GM21381 (cell line): ENCODE data around the gene NPAS3.

Experiments used
- ATAC-seq: cut with Tn5 transposase; IDR thresholded peaks from one replicate; pipeline ENCODE4 v1.9.1; 2021; ENCODE audit warnings: mild to moderate bottlenecking, moderate library complexity; ENCODE audit not compliant: unreplicated experiment

The NPAS3 gene

GRCh38 chr14:33652566-33653307 is 714.1 kb downstream of the NPAS3 start:
- ATAC-seq, result no peak

- ATAC-seq, result no peak
These were observed 714.6 kb downstream of the NPAS3 start for GRCh38 chr14:33653308-33653695.

- ATAC-seq, result no peak
These were observed 716.7 kb downstream of the NPAS3 start for GRCh38 chr14:33655421-33655820.

- ATAC-seq, result no peak
These were observed 718.8 kb downstream of the NPAS3 start for GRCh38 chr14:33657476-33657875.

GRCh38 chr14:33660248-33660647 is 721.6 kb downstream of the NPAS3 start:
- no peak for ATAC-seq

- no peak for ATAC-seq
These were observed 722.4 kb downstream of the NPAS3 start for GRCh38 chr14:33661101-33661500.

GRCh38 chr14:33668066-33668465 is 729.4 kb downstream of the NPAS3 start:
- no peak for ATAC-seq

GRCh38 chr14:33669111-33669510 is 730.4 kb downstream of the NPAS3 start:
- ATAC-seq, result no peak

- no peak for ATAC-seq
These were observed 731.6 kb downstream of the NPAS3 start for GRCh38 chr14:33670235-33670634.

- no peak for ATAC-seq
These were observed 732.9 kb downstream of the NPAS3 start for GRCh38 chr14:33671556-33671955.

GRCh38 chr14:33674927-33675326 is 736.2 kb downstream of the NPAS3 start:
- no peak for ATAC-seq

GRCh38 chr14:33675415-33676130 is 736.9 kb downstream of the NPAS3 start:
- no peak for ATAC-seq

- no peak for ATAC-seq
These were observed 737.5 kb downstream of the NPAS3 start for GRCh38 chr14:33676135-33676566.

- no peak for ATAC-seq
These were observed 738.2 kb downstream of the NPAS3 start for GRCh38 chr14:33676891-33677290.

GRCh38 chr14:33678005-33678404 is 739.3 kb downstream of the NPAS3 start:
- no peak for ATAC-seq

- no peak for ATAC-seq
These were observed 740.3 kb downstream of the NPAS3 start for GRCh38 chr14:33679025-33679424.

- no peak for ATAC-seq
These were observed 741.0 kb downstream of the NPAS3 start for GRCh38 chr14:33679461-33680225.

- ATAC-seq, result no peak
These were observed 742.2 kb downstream of the NPAS3 start for GRCh38 chr14:33680873-33681272.

- ATAC-seq, result no peak
These were observed 744.1 kb downstream of the NPAS3 start for GRCh38 chr14:33682760-33683159.

GRCh38 chr14:33685026-33685425 is 746.3 kb downstream of the NPAS3 start:
- ATAC-seq, result no peak

GRCh38 chr14:33685698-33686097 is 747.0 kb downstream of the NPAS3 start:
- ATAC-seq, result no peak

- no peak for ATAC-seq
These were observed 747.5 kb downstream of the NPAS3 start for GRCh38 chr14:33686218-33686617.
